RWPE1 (cell line): Measurements from ENCODE around the gene SLC11A2.
A peak's percentile ranks its signal among the peaks of the same experiment; 100 is the strongest.
"Not testable (repeated sequence)": the region's sequence is repeated elsewhere in the genome, so short reads cannot be mapped to it uniquely, and the experiment has no call there.

Experiments
- CTCF ChIA-PET: fragments of 350-600 bp; sonication (Branson Sonifier 250); formaldehyde crosslinking; extraction: SDS; loops from one replicate; lab custom pipeline; 2021; lab: Yijun Ruan, JAX
- POLR2A ChIA-PET: fragments of 400-600 bp; formaldehyde crosslinking; extraction: SDS; loops from one replicate; lab custom pipeline; 2020; ENCODE audit warnings: antibody characterized with exemption; ENCODE audit not compliant: low non-redundant PET; lab: Yijun Ruan, JAX
- DNase-seq: peaks from one replicate; pipeline ENCODE4 v3.0.0; 2012; ENCODE audit warnings: low spot score
- H3K27ac ChIP-seq: fragments of 450-650 bp; 2 replicates; pipeline ENCODE4 v1.5.1; 2017
- TF ChIP-seq, protein P1 (sequence below): fragments of 450-650 bp; conservative IDR thresholded peaks from 2 replicates; pipeline ENCODE4 v1.5.1; 2017; ENCODE audit warnings: low read depth, mild to moderate bottlenecking

SLC11A2 gene

DNA sequence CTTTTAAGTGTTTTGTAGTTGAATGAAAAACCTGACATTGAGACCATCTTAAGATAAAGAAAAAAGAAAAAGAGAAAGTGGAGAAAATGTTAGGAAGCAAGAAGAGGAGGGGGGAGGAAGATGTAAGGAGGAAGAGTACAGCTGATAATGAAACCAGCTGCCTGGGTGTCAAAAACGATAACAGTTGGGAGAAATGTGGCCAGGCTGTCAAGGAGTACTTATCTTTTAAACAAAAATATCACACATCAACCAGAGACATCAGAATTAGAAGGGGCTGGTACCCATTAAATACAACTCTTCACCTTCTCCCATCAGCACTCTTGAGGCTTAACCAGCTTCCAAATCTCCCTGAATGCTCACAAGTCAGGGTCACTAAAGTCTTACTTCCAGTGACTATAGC, 4.5 kb downstream of the SLC11A2 start:
- no peak overlapping the region for H3K27ac ChIP-seq
- CTCF ChIA-PET, result interaction anchor here (0.6 kb wide), 1 partner anchor 29 kb away, joined by 3 read pairs; no protein-coding TSS in a partner anchor
- TF ChIP-seq, protein P1, sequence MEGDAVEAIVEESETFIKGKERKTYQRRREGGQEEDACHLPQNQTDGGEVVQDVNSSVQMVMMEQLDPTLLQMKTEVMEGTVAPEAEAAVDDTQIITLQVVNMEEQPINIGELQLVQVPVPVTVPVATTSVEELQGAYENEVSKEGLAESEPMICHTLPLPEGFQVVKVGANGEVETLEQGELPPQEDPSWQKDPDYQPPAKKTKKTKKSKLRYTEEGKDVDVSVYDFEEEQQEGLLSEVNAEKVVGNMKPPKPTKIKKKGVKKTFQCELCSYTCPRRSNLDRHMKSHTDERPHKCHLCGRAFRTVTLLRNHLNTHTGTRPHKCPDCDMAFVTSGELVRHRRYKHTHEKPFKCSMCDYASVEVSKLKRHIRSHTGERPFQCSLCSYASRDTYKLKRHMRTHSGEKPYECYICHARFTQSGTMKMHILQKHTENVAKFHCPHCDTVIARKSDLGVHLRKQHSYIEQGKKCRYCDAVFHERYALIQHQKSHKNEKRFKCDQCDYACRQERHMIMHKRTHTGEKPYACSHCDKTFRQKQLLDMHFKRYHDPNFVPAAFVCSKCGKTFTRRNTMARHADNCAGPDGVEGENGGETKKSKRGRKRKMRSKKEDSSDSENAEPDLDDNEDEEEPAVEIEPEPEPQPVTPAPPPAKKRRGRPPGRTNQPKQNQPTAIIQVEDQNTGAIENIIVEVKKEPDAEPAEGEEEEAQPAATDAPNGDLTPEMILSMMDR, result no peak
- DNase-seq, result no peak
- POLR2A ChIA-PET, result no interaction called here

DNA sequence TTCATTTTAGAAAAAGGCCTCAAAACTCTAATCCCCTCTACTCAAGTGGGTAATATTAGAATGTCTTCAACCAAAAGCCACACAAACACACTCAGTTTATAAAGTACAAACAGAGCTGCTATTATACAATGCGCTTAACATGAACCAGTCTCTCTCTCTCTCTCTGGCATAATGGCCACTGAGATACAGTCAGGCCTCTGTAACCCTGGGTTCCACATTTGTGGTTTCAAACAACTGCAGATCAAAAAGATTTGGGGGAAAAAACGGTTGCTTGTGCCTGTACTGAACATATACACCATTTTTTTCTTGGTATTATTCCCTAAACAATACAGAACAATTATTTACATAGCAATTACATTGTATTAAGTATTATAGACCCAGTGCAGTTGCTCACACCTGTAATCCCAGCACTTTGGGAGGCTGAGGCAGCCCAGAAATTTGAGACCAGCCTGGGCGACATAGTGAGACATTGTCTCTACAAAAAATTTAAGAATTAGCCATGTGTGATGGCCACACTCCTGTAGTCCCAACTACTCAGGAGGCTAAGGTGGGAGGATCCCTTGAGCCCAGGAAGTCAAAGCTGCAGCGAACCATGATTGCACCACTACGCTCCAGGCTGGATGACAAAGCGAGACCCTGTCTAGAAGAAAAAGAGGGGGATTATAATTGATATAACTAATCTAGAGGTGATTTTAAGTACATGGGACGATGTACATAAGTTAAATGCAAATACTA, 5.6 kb downstream of the SLC11A2 start:
- TF ChIP-seq, protein P1, result no peak
- CTCF ChIA-PET, result interaction anchor here (0.7 kb wide), 2 partner anchors 17 to 855 kb away, joined by 3 to 4 read pairs; no protein-coding TSS in a partner anchor
- POLR2A ChIA-PET, result interaction anchor here (0.6 kb wide), 1 partner anchor 10 kb away, joined by 3 read pairs; no protein-coding TSS in a partner anchor
- no peak overlapping the region for H3K27ac ChIP-seq
- DNase-seq, result no peak

DNA sequence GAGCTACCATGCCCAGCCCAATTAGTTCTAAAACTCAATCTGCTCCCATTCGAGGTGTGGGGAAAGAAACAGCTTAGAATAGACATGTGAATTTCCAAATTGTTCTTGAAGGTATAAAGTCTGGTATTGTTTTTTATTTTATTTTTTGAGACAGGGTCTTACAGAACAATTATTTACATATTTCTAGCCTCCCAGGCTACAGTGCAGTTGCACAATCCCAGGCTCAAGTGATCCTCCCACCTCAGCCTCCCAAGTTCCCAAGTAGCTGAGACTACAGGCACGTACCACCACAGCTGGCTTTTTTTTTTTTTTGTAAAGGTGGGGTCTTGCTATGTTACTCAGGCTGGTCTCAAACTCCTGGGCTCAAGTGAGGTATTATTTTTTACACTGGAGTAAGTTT, 6.3 kb downstream of the SLC11A2 start:
- DNase-seq, result no peak
- no peak overlapping the region for H3K27ac ChIP-seq
- ChIA-PET POLR2A (no interaction called here), CTCF (interaction anchor here (0.7 kb wide), 2 partner anchors 16 to 856 kb away, joined by 3 to 4 read pairs; no protein-coding TSS in a partner anchor)
- TF ChIP-seq, protein P1, result no peak

DNA sequence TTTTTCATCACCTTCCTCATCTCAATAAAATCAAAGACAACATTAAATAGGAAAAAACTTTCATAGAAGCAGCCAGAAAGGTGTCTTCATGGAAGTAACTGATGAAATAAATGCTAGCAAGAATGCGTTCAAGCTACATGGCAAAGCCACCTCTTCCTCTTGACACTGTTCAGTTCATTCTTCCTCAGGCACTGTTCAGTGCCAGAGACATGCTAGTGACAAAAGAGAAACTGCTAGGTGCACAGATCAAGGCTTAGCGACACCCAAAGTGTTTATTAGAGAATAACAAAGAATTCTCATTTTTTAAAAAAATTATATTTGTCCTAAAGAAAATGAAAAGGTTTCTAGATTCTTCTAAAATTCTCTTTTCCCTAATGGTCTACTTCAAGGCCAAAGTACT, 7.2 kb downstream of the SLC11A2 start:
- TF ChIP-seq, protein P1, result no peak
- DNase-seq, result no peak
- CTCF ChIA-PET, result interaction anchor here (0.6 to 1.2 kb wide), 2 partner anchors 9 to 1147 kb away, joined by 3 read pairs; no protein-coding TSS in a partner anchor
- no peak overlapping the region for H3K27ac ChIP-seq
- POLR2A ChIA-PET, result no interaction called here

DNA sequence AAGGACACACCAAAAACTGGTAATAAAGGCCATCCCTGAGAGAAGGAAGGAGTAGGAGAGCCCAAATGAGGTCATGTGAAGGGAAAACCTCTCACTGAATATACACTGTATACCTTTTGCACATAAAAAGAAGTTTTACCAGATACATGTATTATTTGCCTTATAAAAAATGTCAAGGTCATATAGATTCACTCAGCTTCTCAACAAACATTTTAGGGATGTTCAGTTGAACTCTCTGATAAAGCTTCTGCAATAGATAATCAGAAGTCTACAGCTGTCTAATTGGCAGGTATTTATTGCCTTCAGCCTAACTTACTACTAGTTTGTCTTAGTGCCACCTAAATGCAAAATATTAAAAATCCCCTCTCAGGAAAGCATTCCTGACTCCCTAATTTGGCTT, 8.7 kb downstream of the SLC11A2 start:
- ChIA-PET POLR2A (no interaction called here), CTCF (no interaction called here)
- no peak overlapping the region for H3K27ac ChIP-seq
- TF ChIP-seq, protein P1, result no peak
- DNase-seq, result no peak

DNA sequence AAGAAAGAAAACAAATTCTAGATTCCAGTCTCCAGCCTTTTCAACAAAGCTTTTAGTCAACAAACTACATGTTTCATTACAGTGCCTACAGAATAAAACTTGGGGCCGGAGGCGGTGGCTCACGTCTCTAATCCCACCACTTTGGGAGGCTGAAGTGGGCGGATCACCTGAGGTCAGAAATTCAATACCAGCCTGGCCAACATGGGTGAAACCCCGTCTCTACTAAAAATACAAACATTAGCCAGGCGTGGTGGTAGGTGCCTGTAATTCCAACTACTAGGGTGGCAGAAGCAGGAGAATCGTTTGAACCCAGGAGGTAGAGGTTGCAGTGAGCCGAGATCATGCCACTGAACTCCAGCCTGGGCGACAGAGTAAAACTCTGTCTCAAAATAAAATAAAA, 11.7 kb downstream of the SLC11A2 start:
- POLR2A ChIA-PET, DNase-seq, CTCF ChIA-PET, H3K27ac ChIP-seq: not testable (repeated sequence)

DNA sequence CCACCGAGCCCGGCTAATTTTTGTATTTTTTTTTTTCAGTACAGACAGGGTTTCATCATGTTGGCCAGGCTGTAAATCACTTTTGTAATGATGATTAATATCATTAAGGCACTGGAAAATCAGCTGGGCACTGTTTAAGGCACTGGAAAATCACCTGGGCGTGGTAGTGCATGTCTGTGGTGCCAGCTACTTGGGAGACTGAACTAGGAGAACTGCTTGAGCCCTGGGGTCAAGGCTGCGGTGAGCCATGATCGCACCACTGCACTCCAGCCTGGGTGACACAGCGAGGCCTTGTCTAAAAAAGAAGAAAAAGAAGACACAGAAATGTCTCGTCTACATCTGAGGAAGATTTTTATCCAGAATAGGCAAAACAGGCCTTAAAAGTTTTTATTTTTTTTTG, 12.7 kb downstream of the SLC11A2 start:
- no peak for DNase-seq
- peak overlapping the region; percentile 31; the same call in 1 of the 2 replicates for H3K27ac ChIP-seq
- TF ChIP-seq, protein P1, result no peak
- CTCF ChIA-PET, result interaction anchor here (0.6 to 0.7 kb wide), 2 partner anchors 22 to 90 kb away, joined by 3 to 7 read pairs; no protein-coding TSS in a partner anchor
- POLR2A ChIA-PET, result no interaction called here
